CD4-positive, alpha-beta T cell (primary cell): ENCODE data around the gene CTTNBP2NL. TPM values are rescaled to one million over a fixed set of nuclear protein-coding genes. Genes with fewer than 3 reads are reported as not detected.

Experiments used
- ATAC-seq: fragments of 200-7000 bp; cut with Tn5 transposase; one replicate; pipeline ENCODE4 v1.10.0; 2022; ENCODE audit warnings: mild to moderate bottlenecking; ENCODE audit not compliant: poor library complexity
- CTCF ChIA-PET: fragments of 350-600 bp; sonication (Branson Sonifier 250); formaldehyde crosslinking; loops from one replicate; lab custom pipeline; 2021; ENCODE audit warnings: antibody characterized with exemption, inconsistent platforms; lab: Charles Lee
- POLR2A ChIA-PET: fragments of 350-600 bp; sonication (Branson Sonifier 250); formaldehyde crosslinking; loops from one replicate; lab custom pipeline; 2021; ENCODE audit warnings: antibody characterized with exemption, inconsistent platforms; lab: Charles Lee
- DNase-seq, 14 experiments: peaks; one replicate each; pipeline ENCODE4 v3.0.0-alpha.2; 2013 to 2020; ENCODE audit warnings: mixed read lengths in 2 of 14
- H3K27ac ChIP-seq, 2 donors: one replicate each; pipeline versions ENCODE4 v1.5.1 to v1.7.0; 2013; ENCODE audit warnings: low read length in 2 of 2, low read depth in 1 of 2, mild to moderate bottlenecking in 1 of 2
- H3K27me3 ChIP-seq, 2 experiments: 1 replicate in 1 of 2; 2 replicates in 1 of 2; pipeline versions ENCODE4 v1.6.1 to v1.7.0; 2013; ENCODE audit warnings: low read length in 2 of 2, control low read depth in 1 of 2, mild to moderate bottlenecking in 1 of 2, moderate library complexity in 1 of 2; ENCODE audit not compliant: insufficient read depth in 2 of 2, control insufficient read depth in 1 of 2
- H3K36me3 ChIP-seq: one replicate; pipeline ENCODE4 v1.6.1; 2013; ENCODE audit warnings: low read length, control low read depth; ENCODE audit not compliant: insufficient read depth
- H3K4me1 ChIP-seq: one replicate; pipeline ENCODE4 v1.6.1; 2013; ENCODE audit warnings: low read length, control low read depth; ENCODE audit not compliant: insufficient read depth
- H3K4me3 ChIP-seq: one replicate; pipeline ENCODE4 v1.5.1; 2013; ENCODE audit warnings: mild to moderate bottlenecking, low read length, moderate library complexity
- H3K9me3 ChIP-seq, 2 experiments: 1 replicate in 1 of 2; 2 replicates in 1 of 2; pipeline versions ENCODE4 v1.6.1 to v1.7.0; 2013; ENCODE audit warnings: low read length in 2 of 2, mild to moderate bottlenecking in 2 of 2, control low read depth in 1 of 2, moderate library complexity in 1 of 2; ENCODE audit not compliant: control insufficient read depth in 1 of 2, insufficient read depth in 1 of 2
- H3K27ac Mint-ChIP-seq: one replicate; pipeline ENCODE4 v1.8.0; 2020; ENCODE audit warnings: mixed read lengths
- H3K27me3 Mint-ChIP-seq: one replicate; pipeline ENCODE4 v1.8.0; 2021; ENCODE audit warnings: mixed read lengths
- H3K36me3 Mint-ChIP-seq: one replicate; pipeline ENCODE4 v1.8.0; 2021; ENCODE audit warnings: low read depth, mixed read lengths
- H3K4me1 Mint-ChIP-seq: one replicate; pipeline ENCODE4 v1.8.0; 2021; ENCODE audit warnings: low read depth, mixed read lengths
- H3K4me3 Mint-ChIP-seq: one replicate; pipeline ENCODE4 v1.8.0; 2020; ENCODE audit warnings: mild to moderate bottlenecking, mixed read lengths
- H3K9me3 Mint-ChIP-seq: one replicate; pipeline ENCODE4 v1.8.0; 2020; ENCODE audit warnings: mixed read lengths
- CTCF ChIP-seq: fragments of 200-600 bp; IDR thresholded peaks from one replicate; pipeline ENCODE4 v1.8.0; 2022; ENCODE audit warnings: antibody characterized with exemption, mild to moderate bottlenecking
- intact Hi-C, 2 experiments: fragments of 100-400 bp; cut with DNase I in 1 of 2; cut with micrococcal nuclease in 1 of 2; formaldehyde crosslinking; loops; one replicate each; pipeline versions ENCODE4 v1.15.1 to v1.9.0; 2023 to 2025; cut with DNase I, micrococcal nuclease
- total RNA-seq, 174 experiments: library from RNA in 2 of 174; stranded (reverse) in 2 of 174; gene quantifications; one replicate each; pipeline ENCODE4 v1.2.3 and lab custom pipeline; 2021 to 2026

The CTTNBP2NL gene
- total RNA-seq, 2 experiments from 2014 or later: 0.14 to 0.25 TPM

- peaks cover 0 to 4% of the 10 kb centered on the region in 2 experiments for H3K9me3 ChIP-seq
- DNase-seq (no peak), ATAC-seq (no peak)
- intact Hi-C loops: no loop called here
- Mint-ChIP-seq H3K36me3 (no peaks in the 10 kb centered on the region), H3K27ac (no peak overlapping the region), H3K4me1 (peaks cover 7% of the 10 kb centered on the region), H3K4me3 (no peak overlapping the region), H3K9me3 (no peaks in the 10 kb centered on the region), H3K27me3 (peaks cover 60% of the 10 kb centered on the region)
- no peaks in the 10 kb centered on the region for H3K36me3 ChIP-seq
- H3K4me3 ChIP-seq: no peak overlapping the region
- no peak for TF ChIP-seq CTCF
- H3K27ac ChIP-seq: no peak overlapping the region
- POLR2A ChIA-PET: no interaction called here
- peaks cover 40 to 61% of the 10 kb centered on the region in 2 experiments for H3K27me3 ChIP-seq
- CTCF ChIA-PET: interaction anchor here (0.5 kb wide), 1 partner anchor 169 kb away, joined by 3 read pairs; no protein-coding TSS in a partner anchor
- H3K4me1 ChIP-seq: peaks cover 34% of the 10 kb centered on the region
These were observed 109.9 kb downstream of the CTTNBP2NL start for GRCh38 chr1:112505878-112506277.

GRCh38 chr1:112506306-112506705 lies 110.3 kb downstream of the CTTNBP2NL start:
- H3K4me3 Mint-ChIP-seq: no peak overlapping the region
- H3K27me3 Mint-ChIP-seq: peaks cover 56% of the 10 kb centered on the region
- peaks cover 35 to 57% of the 10 kb centered on the region in 2 experiments for H3K27me3 ChIP-seq

GRCh38 chr1:112506731-112507130 lies 110.7 kb downstream of the CTTNBP2NL start:
- ATAC-seq: no peak
- intact Hi-C loops: no loop called here
- H3K9me3 Mint-ChIP-seq: no peaks in the 10 kb centered on the region
- H3K27ac ChIP-seq: no peak overlapping the region
- H3K36me3 Mint-ChIP-seq: no peaks in the 10 kb centered on the region
- peaks cover 0 to 4% of the 10 kb centered on the region in 2 experiments for H3K9me3 ChIP-seq
- H3K4me3 ChIP-seq: no peak overlapping the region
- no peak overlapping the region for H3K27ac Mint-ChIP-seq
- H3K27me3 Mint-ChIP-seq: peaks cover 51% of the 10 kb centered on the region
- TF ChIP-seq CTCF: no peak
- peaks cover 7% of the 10 kb centered on the region for H3K4me1 Mint-ChIP-seq
- H3K27me3 ChIP-seq: peaks cover 31 to 53% of the 10 kb centered on the region in 2 experiments
- H3K4me3 Mint-ChIP-seq: peak overlapping the region; percentile 12
- H3K4me1 ChIP-seq: peaks cover 31% of the 10 kb centered on the region
- DNase-seq: no peak
- ChIA-PET CTCF (no interaction called here), POLR2A (no interaction called here)
- H3K36me3 ChIP-seq: no peaks in the 10 kb centered on the region

More at GRCh38 chr1:112506306-112506705, 110.3 kb downstream of the CTTNBP2NL start:
- H3K36me3 ChIP-seq: no peaks in the 10 kb centered on the region
- no peak for DNase-seq
- intact Hi-C loops: no loop called here
- H3K9me3 ChIP-seq: peaks cover 0 to 4% of the 10 kb centered on the region in 2 experiments
- Mint-ChIP-seq H3K4me1 (peaks cover 7% of the 10 kb centered on the region), H3K36me3 (no peaks in the 10 kb centered on the region), H3K9me3 (no peaks in the 10 kb centered on the region), H3K27ac (no peak overlapping the region)
- TF ChIP-seq CTCF: no peak
- ChIA-PET CTCF (no interaction called here), POLR2A (no interaction called here)
- ATAC-seq: no peak
- H3K27ac ChIP-seq: no peak overlapping the region
- H3K4me3 ChIP-seq: no peak overlapping the region
- H3K4me1 ChIP-seq: peaks cover 34% of the 10 kb centered on the region
